Activated naive CD8-positive, alpha-beta T cell treated with anti-CD3 and anti-CD28 coated beads for 36 hours (primary cell): Measurements from ENCODE around the gene GNPDA1. TPM values are rescaled to one million over a fixed set of nuclear protein-coding genes. Genes with fewer than 3 reads are reported as not detected.
A peak's percentile ranks its signal among the peaks of the same experiment; 100 is the strongest.

ENCODE experiments used
- DNase-seq: peaks from one replicate; pipeline ENCODE4 v3.0.0; 2021
- H3K27ac Mint-ChIP-seq: one replicate; pipeline ENCODE4 v1.8.0; 2022; ENCODE audit warnings: mild to moderate bottlenecking, moderate library complexity, mixed read lengths
- H3K27me3 Mint-ChIP-seq: one replicate; pipeline ENCODE4 v1.8.0; 2022; ENCODE audit warnings: mild to moderate bottlenecking, mixed read lengths
- H3K36me3 Mint-ChIP-seq: one replicate; pipeline ENCODE4 v1.8.0; 2021; ENCODE audit warnings: mild to moderate bottlenecking, mixed read lengths
- H3K4me1 Mint-ChIP-seq: one replicate; pipeline ENCODE4 v1.8.0; 2021; ENCODE audit warnings: mixed read lengths
- H3K4me3 Mint-ChIP-seq: one replicate; pipeline ENCODE4 v1.8.0; 2022; ENCODE audit warnings: mild to moderate bottlenecking, moderate library complexity, mixed read lengths
- H3K9me3 Mint-ChIP-seq: one replicate; pipeline ENCODE4 v1.8.0; 2022; ENCODE audit warnings: mixed read lengths
- total RNA-seq, 2 experiments: library from RNA; stranded (reverse); gene quantifications; one replicate each; pipeline ENCODE4 v1.2.3, GENCODE V29; 2021

GNPDA1 gene
- total RNA-seq, 2 experiments from 2014 or later, result 140 to 148 TPM

DNA sequence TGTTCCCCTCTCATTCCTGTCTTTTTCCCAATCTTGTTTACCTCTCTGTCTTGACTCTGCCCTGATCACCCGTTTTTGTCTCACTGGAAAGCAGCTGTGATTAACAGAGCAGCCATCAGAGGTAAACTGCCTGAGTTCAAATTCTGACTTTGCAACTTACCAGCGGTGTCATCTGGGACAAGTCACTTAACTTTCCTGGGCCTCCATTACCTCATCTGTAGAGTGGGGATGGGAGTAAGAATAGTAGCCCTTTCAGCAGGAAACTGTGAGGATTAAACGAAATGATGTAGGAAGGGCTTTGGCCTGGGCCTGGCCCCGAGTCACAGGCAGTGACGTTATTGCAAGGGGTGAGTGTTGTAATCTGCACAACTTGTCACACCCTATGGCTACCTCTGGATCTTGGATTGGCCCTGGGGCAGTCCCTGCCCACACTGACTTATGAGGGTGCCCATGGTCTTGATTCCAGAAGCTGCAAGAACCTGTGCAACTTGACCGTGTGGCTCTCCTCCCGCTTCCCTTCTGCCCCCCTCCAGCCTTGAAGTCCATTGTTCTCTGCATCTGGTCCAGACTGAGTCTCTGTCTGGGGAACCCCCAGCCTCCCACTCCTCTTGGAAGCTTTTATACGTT, 54.2 kb downstream of the GNPDA1 start:
- H3K4me3 Mint-ChIP-seq, result peak overlapping the region; percentile 80
- H3K27ac Mint-ChIP-seq, result peak overlapping the region; percentile 79
- no peaks in the 10 kb centered on the region for H3K9me3 Mint-ChIP-seq
- no peak for DNase-seq
- no peaks in the 10 kb centered on the region for H3K27me3 Mint-ChIP-seq
- peaks cover 37% of the 10 kb centered on the region for H3K4me1 Mint-ChIP-seq
- peaks cover 3% of the 10 kb centered on the region for H3K36me3 Mint-ChIP-seq

GRCh38 chr5:141958113-141958512, 54.7 kb downstream of the GNPDA1 start, which contains the start of gene PCDH12:
Gene PCDH12, minus strand, starts transcription at chr5:141958202. Its CDS starts 351 bp downstream, at chr5:141957851.
- Mint-ChIP-seq H3K27me3 (no peaks in the 10 kb centered on the region), H3K4me1 (peaks cover 37% of the 10 kb centered on the region), H3K27ac (peak within 1 kb of the TSS; percentile 79), H3K36me3 (peaks cover 3% of the 10 kb centered on the region), H3K9me3 (no peaks in the 10 kb centered on the region), H3K4me3 (peak within 1 kb of the TSS; percentile 80)
- peak; percentile 37 for DNase-seq

DNA sequence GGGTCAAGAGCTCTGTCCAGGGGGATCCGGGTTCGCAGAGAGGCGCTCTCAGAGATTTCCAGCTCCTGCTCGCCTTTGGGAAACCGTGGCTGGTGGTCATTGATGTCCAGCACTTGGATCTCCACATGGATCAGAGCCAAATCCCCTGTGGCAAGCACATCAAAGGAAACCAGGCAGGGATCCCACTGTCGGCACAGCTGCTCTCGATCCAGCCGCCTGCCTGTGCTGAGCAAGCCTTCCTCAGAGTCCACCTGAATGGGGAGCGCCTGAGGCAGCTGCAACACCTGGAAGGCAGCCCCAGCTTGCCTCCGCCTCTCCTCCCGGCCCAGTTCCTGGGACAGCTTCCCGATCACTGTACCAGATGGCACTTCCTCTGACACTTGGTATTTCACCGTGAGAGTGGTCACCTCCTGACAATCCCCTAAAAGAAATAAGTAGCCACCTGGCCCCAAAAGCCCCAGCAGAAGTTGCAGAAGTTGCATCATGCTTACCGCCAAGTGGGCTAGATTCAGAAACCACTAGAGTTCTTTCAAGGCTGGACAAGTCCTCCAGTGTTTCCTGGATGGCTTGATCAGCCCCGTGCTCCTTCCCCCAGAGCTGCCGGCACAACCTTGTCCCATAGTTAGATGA, 55.3 kb downstream of the GNPDA1 start:
- H3K4me3 Mint-ChIP-seq, result peak overlapping the region; percentile 80
- peaks cover 37% of the 10 kb centered on the region for H3K4me1 Mint-ChIP-seq
- DNase-seq, result no peak
- peaks cover 3% of the 10 kb centered on the region for H3K36me3 Mint-ChIP-seq
- no peaks in the 10 kb centered on the region for H3K27me3 Mint-ChIP-seq
- no peaks in the 10 kb centered on the region for H3K9me3 Mint-ChIP-seq
- peak overlapping the region; percentile 79 for H3K27ac Mint-ChIP-seq

- Mint-ChIP-seq H3K4me3 (no peak overlapping the region), H3K36me3 (peaks cover 3% of the 10 kb centered on the region), H3K4me1 (peaks cover 29% of the 10 kb centered on the region), H3K27me3 (no peaks in the 10 kb centered on the region), H3K27ac (no peak overlapping the region), H3K9me3 (no peaks in the 10 kb centered on the region)
- DNase-seq, result no peak
Observed at GRCh38 chr5:141954194-141954593, 58.6 kb downstream of the GNPDA1 start.

- no peak overlapping the region for H3K4me3 Mint-ChIP-seq
- peaks cover 12% of the 10 kb centered on the region for H3K4me1 Mint-ChIP-seq
- H3K27ac Mint-ChIP-seq, result no peak overlapping the region
- DNase-seq, result no peak
- no peaks in the 10 kb centered on the region for H3K9me3 Mint-ChIP-seq
- H3K36me3 Mint-ChIP-seq, result no peaks in the 10 kb centered on the region
- no peaks in the 10 kb centered on the region for H3K27me3 Mint-ChIP-seq
Observed at GRCh38 chr5:141952020-141952419, 60.8 kb downstream of the GNPDA1 start.

DNA sequence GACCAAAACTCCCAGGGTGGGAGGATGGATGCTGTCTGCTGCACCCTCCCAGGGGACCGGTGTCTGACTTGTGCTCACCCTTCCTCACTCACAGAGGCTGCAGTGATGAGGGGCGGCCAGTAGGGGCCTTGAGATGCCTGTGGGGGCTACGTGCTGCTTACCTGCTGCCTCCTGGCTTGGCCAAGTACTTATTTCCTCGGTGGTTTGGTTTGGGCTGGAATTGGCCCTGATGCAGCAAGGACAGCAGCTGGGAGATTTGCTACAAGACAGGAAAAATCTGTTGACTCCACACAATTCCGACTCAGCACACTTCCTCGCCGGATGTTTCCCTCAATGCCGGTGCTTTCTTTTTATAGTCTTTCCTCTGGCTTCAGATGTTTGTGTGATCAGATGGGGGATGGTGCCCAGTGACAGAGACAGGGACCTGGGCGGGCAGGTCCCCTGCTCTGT, 61.5 kb downstream of the GNPDA1 start:
- Mint-ChIP-seq H3K27me3 (no peaks in the 10 kb centered on the region), H3K9me3 (no peaks in the 10 kb centered on the region), H3K4me1 (peaks cover 12% of the 10 kb centered on the region), H3K4me3 (no peak overlapping the region), H3K36me3 (no peaks in the 10 kb centered on the region), H3K27ac (no peak overlapping the region)
- peak; percentile 52 for DNase-seq

Other genes with a start within 250 kb of the GNPDA1 start
- gene PCDH1, start 134.6 kb downstream of the GNPDA1 start, total RNA-seq, result not detected
- gene DELE1, start 89.2 kb downstream of the GNPDA1 start, total RNA-seq, result 10 to 100 TPM; 46.4 to 51.6 TPM
- gene PCDH12, start 54.8 kb downstream of the GNPDA1 start, total RNA-seq, result 1 to 10 TPM; 1.3 to 1.5 TPM
- 10 to 100 TPM; 44.9 to 45.4 TPM for gene RNF14, start 43.9 kb downstream of the GNPDA1 start, total RNA-seq
- gene NDFIP1, start 95.8 kb upstream of the GNPDA1 start, total RNA-seq, result 100 to 1,000 TPM in 1 of 2 experiments, 10 to 100 TPM in 1; 97.3 to 100 TPM